GM19455 (cell line): ENCODE data around the gene GJB5.
"Not testable (repeated sequence)": the region's sequence is repeated elsewhere in the genome, so short reads cannot be mapped to it uniquely, and the experiment has no call there.

Source experiments
- ATAC-seq: cut with Tn5 transposase; IDR thresholded peaks from one replicate; pipeline ENCODE4 v1.9.1; 2021; ENCODE audit not compliant: unreplicated experiment

Gene GJB5

DNA sequence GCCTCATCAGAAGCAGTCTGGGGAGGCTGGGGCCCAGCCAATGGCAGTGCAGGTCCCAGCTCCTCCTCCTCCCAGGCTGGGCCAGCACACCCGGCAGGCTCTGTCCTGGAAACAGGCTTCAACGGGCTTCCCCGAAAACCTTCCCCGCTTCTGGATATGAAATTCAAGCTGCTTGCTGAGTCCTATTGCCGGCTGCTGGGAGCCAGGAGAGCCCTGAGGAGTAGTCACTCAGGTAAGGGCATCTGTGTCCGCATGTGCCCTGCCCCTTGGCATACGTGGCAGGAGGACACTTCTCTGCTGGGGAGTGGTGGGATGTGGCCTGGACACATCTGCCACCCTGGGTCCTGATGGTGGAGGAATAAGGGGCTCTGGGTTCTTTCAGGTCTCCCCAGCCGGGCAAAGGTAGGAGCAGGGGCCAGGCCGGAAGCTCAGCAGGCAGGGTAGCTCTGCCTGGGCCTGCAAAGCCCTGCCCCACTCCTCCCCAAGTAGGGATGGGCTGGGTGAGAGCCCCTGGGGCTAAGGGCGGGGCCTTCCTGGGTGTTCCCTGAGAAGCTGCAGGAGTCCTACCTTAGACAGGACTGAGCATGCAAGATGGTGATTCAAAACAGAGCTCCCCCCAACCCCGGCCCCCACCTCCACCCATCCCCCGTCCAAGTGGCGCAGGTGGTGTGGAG lies at the start of gene GJB5:
Gene GJB5 (plus strand): TSS at position 84 of the 674 bp plus-strand sequence. CDS start 2,284 bp downstream, outside the sequence.
- ATAC-seq: no peak

DNA sequence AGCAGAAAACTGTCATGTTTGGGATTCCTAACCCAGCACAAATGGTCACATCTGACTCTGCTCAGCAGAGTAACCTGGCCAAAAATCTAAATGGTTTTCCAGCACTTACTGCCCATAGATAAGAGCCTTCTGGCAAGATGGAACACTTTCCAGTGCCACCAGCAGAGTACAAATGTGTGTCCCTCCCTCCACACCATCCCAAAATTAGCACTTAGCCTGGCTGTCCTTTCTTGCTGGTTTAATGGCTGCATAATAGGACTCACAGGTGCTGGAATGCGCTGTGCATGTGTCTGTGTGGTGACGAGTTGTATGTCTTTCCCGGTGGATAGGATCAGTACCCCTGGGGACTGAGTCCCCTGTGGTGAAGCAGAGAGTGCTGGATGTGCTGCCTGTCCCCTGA lies 49.8 kb upstream of the GJB5 start:
- no peak for ATAC-seq

DNA sequence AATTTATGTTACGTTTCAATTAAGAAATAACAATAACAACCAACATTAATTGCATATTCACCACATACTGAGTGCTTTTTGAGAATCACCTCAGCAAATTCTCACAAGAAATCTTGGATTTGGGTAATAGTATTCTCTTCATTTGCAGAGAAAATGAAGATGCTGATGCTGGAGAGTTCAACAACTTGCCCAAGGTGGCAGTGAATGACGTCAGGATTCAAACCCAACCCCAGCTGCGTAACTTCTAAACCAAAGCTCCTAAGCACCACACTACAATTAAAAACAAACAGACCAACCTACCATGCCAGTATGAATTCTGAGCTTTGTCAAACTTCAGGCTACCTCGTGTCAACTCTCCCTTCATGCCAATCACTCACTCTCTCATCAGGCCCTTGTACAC lies 46.7 kb upstream of the GJB5 start:
- no peak for ATAC-seq

DNA sequence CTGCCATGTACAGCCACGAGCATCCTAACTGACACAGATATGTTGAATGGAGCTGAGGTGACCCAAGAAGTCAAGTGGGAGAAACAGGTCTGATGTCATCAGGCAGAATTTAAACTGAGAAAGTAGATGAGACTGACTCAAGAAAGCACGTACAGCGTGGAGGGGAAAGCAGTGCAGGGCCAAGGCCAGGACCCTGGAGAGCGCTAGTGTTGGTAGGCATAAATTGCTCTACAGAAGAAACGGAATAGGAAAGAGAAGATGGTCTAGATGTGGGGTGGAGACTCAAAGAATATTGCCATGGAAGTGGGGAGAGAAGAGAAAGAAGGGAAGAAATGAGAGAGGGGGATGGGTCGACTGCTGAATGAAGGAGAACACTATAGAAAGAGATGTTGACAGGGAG lies 45.3 kb upstream of the GJB5 start:
- ATAC-seq: no peak

DNA sequence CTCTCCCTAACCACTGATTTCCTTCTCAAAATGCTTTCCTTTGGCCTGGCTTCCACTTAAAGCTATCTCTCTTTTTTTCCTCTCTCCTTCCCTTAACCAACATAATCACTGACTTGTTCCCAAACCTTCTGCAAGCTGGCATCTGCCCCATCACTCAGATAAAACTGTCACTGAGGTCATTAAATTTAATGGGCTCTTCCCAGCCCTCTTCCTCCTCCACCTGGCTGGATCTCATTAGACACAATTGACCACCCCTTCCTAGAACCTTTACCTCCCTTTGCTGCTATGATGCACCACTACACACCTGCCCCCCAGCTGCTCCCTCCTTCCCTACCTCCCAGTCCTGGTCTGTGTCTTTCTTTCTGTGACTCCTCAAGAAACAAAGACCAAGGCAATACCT lies 44.0 kb upstream of the GJB5 start:
- ATAC-seq: no peak

DNA sequence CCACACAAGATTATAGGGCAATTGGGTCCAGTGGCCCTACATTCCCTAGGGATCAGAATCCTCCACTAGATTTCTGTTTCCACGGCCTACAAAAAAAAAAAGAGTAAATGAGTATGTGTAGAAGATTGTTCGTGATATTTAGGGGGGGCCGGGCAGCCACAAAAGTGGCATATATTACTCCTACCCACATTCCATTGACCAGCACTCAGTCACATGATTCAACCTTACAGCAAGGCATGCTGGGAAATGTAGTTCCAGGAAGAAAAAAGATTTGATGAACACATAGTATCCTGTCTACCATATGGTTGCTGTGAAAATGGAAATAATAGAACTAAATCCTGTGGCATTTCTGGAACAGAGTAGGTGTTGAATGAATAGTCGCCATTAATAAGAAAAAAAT lies 43.4 kb upstream of the GJB5 start:
- no peak for ATAC-seq

DNA sequence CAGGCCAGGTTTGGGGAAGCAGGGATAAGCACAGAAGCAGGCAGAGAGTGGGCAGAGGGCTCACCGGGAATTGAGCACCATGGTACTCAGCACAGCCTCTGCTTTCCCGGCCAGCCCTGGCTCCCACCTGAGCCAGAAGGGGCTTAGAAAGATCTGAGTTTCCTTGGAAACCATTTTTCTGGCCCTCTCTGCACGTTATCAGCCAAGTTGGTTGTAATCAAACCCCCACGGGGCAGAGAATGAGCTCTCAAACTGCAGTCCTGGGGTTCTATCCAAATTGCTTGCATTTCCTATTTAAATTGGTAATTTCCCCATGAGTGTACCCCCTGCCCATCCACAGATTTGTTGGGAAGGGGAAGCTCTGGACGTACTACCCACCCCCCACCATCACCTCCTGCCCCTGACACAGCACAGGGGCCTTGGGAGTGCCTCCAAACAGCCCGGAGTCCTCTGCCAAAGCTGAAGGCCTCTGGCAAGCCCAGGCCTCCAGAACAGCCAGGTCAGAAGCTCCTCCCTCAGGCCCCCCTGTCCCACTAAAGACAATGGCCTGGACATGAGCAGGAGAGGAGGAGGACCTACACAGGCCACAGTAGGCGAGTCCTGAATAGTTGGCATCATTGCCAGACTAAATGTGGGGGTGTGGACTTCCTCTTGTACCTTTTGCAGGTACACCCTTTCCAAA lies 42.7 kb upstream of the GJB5 start:
- ATAC-seq: no peak

DNA sequence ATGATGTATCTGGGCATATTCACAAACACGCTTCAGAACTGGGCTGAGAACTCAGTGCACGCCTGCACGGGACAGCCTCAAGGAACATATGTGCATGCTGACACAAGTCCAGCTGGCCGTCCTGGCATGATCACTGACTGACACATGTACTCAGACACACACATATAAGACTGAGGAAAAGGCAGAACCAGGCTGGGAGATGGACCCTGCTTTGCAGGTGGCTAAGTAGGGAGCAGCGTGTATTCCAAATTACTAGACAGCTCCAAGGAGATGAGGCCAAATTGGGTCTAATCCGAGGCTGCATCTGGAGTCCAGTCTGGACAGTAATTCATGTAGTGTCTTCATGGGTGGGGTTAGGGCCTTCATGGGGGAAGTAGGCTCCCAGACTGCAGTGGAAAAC lies 41.4 kb upstream of the GJB5 start:
- ATAC-seq: no peak

DNA sequence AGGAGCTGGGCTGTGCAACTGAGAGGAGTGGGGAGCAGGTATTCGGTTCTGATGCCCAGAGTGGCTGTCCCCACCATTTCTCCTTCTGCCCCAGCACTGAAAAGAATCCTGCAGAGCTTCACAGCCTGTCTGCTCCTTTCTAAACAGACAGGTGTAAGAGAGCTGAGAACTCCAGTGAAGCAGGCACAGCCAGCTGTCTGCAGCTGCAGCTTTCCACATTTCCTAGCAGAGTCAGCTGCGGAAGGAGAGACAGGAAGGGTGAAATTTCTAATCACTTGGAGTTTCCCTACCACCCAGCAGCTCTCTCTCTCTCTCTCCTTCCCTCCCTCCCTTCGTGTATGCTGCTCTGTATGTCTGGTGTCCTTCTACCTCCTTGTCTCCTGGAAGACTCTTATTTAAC lies 40.5 kb upstream of the GJB5 start:
- no peak for ATAC-seq

DNA sequence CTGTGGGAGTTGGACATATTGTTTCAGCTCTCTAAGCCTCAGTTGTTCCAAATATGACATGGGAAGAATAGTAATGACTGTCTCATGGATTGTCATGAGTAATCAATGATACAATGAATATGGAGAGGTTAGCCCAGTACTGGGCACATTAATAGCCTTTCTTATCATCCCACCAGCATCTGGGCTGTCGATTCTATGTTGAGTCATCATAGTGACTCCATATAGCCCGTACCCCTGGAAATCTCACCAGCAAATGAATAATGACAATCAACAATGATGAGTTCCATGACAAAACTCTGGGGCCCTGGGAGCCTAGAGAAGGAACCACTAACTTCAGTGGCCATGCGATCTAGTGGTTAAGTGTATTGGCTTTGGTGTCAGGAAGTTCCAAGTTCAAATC lies 39.7 kb upstream of the GJB5 start:
- no peak for ATAC-seq

DNA sequence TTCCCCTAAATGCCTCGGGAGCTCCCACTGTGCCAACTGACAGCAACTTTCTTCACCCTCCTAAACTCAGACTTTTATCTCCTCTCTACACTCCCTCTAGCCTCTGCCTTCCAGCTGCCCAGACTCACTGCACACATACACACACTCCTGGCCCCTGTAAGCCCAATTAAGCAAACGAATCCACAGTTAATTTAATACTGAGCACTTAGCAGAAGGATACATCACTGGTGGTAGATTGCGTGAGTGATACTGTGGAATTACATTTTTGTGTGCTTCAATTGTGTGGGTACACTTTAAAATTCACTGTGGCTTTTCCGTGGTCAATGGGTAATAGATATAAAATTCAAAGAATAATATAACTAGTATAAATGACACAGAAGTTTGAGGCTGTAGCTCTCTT lies 33.6 kb upstream of the GJB5 start:
- no peak for ATAC-seq

DNA sequence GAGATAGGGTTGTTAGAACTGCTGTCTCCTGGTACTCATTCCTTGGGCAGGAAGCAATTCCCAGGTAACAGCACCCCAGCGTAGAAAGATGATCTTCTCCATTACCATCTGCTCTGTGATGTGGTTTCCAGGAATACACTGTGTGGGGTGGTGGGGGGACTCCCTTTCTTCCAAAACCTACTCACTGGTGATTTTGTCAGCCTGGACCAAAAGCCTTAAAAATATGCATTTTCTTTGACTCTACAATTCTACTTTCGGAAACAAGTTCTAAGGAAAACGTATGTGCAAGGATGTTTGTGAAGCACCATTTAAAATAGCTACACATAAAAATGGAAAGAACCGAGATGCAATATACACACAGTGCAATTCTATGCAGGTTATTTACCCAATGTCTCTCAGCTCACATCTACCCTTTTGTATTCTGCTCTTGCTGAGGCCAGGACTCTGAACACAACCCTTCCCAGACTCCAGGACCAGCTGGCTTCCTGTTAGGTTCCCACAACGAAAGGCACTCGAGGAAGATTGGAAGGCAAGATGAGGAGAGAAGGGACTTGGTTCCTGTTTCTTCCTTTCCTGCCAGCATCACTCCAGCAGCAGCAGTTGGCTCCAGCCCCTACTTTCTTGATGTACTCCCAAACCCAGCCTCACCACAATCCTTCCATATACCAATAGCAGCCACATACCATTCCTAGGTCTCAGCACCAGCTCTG lies 33.0 kb upstream of the GJB5 start:
- ATAC-seq: no peak

DNA sequence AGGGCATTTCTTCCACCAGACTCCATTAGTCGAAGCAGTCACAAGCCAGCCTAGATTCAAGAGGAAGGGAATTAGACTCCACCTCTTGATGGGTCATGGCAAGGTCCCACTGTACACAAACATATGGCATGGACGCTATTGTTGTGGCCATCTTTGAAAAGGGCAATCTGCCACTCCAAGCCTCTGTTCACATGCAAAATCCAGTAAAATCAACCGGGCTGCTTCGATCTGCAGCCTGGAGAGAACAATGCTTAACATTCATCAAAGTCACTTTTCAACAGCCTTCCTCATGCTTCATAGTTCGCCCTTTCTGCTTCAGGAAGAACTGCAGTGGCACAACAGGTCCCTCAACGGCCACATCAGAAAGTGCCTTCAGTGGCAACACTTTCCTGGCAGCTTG lies 28.0 kb upstream of the GJB5 start:
- no peak for ATAC-seq

DNA sequence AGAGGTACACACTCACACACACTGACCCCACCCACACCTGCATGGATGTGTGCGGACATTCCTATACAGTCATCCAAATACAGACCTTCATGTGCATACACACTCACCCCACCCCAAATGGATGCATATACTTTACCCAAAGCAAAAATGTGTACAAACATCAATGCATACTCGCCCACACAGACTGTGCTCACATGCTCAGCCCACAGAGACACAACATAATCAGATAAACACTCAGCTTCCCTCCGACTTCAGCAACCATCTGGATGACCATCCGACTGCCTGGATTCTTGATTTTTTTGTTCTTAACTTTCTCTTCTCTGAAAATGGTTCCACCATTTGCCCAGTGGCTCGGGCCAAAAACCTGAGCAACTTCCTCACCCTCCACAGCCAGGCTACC lies 24.4 kb upstream of the GJB5 start:
- no peak for ATAC-seq

DNA sequence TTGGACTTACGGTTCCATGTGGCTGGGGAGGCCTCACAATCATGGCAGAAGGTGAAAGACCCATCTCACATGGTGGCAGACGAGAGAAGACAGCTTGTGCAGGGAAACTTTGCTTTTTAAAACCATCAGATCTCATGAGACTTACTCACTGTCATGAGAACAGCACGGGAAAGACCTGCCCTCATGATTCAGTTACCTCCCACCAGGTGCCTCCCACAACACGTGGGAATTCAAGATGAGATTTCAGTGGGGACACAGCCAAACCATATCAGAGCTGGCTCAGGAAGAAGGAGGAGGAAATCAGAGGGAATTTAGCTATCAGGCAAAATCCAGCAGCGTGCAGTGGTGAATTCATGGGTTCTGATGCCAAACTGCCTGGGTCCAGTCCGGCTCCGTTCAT lies 22.0 kb upstream of the GJB5 start:
- not testable (repeated sequence) for ATAC-seq

DNA sequence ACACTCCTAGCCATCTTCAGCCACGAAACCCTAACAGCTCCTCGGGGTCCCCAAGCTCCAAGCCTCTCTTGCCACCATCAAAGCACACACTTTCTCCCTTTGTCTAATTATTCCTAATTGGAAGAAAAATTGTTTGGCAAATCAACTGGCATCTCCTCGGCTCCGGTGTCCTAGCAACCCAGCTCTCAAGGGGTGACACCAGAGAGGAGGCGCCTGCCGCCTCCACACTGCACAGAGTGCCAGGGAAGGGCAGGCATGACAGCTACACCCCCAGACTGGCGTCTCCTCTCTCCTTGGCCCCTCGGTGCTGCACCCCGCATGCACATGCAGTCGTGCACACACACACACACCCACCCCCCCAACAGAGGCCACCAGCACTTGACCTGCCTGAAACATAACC lies 18.2 kb upstream of the GJB5 start:
- ATAC-seq: no peak

DNA sequence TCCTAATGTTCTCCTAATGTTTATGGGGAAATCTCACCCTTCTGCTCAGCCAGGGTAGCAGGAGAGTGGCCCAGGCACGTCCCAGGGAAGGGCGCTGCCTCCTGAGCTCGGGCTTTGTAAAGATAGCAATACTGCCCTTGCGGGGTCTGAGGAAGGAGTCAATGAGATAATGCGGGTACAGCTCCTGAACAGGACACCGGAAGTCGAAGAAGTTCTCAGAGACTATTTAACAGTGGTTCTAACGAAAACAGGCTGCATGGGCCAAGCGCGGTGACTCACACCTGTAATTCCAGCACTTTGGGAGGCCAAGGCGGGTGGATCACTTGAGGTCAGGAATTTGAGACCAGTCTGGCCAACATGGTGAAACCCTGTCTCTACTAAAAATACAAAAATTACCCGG lies 17.6 kb upstream of the GJB5 start:
- ATAC-seq: not testable (repeated sequence)

DNA sequence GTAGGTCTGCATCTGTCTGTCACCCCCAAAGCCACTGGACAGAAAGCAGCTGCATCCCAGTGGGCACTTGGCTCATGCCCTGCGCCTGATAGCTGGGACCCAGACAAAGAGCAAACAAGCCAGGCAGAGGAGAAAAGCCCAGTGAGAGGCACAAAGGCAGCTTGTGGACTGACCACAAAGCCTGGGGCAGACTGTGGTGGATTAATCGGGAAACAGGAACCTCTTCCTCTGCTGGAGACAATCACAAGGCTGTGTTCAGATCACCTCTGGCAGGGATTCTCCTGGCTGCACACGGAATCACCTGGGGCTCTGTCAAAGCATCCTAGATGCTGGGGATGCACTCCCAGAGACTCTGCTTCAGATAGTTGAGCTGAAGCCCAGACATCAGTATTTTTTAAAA lies 15.2 kb upstream of the GJB5 start:
- no peak for ATAC-seq

DNA sequence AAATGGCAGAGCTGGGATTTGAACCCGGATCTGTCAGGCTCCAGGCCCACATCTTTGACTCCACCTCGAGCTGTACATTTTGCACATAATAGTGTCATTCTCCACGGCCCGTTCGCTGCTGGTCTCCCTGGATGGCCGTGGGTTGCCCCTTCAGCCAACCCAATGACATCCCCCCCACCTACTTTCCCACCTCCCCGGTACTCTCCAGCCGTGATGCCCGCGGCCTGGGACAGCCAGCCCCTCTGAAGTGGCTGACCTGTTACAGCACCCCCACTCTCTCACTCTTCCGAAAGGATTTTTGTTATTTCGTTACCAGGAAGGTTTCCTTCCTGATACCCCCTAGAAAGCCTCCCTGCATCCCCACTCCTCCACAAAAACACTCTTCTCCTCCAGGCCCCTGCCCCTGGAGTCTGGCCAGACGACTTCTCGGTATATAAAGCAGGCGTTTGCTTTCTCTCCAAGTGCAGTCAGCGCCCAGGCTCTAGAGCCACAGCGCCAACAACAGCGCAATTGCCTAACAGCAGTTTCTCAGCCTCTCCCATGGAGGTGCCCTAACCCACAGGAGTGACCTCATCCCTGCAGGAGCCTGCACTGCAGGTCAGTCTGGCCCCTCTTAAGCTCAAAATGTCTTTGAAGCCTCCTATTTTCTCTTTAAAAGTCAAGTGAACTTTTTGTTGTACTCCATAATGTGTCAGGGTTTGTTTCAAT lies 14.5 kb upstream of the GJB5 start:
- ATAC-seq: no peak

DNA sequence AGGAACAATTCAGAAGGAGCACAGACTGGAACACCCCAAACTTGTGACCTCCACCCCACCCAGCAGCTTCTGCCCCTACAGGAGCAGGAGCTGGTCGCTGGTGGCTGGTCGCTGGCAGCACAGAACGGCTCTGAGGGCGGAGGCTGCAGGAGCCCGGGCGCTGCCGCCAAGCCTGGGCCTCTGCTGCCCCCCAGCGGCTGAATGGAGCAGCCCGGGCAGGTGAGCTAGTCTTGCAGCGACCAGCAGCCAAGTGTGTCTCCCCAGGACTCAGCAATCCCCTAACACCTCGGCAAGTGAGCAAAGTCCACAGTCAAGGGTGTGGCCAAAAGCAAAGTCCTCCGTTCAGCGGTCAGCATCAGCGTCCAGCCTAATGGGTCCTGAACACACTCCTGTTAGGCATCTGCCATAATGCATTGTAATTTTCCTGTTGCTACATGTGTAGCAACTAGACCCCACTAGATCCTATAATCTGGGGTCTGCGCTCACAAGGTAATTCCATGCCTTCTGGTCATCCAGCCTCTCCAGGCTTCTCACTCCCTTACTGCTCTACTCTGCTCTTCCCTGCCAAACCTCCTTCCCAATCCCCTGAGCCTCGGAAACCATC lies 12.1 kb upstream of the GJB5 start:
- ATAC-seq: peak; percentile 87

DNA sequence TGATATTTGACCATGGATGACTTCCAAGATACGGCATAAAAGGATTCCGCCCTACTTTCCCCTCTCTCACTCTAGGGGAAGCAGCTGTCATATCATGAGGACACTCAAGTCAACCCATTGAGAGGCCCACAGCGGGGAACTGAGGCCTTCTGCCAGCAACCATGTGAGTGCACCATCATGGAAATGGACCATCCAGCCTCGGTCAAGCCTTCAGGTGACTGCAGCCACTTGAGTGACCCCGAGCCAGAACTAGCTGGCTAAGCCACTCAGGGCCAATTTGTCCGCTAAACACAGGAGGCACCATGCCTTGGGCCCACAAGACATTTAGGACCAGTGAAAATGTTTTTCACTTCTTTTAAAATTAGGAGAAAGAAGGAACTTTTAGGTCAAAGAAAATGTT lies 11.1 kb upstream of the GJB5 start:
- ATAC-seq: no peak
